OCI-LY1 (cell line): Measurements from ENCODE around the gene SPAG17.

ENCODE experiments used
- EZH2 ChIP-seq: fragments of 200-600 bp; sonication (generic), shearing (Covaris generic); IDR thresholded peaks from 2 replicates; pipeline ENCODE4 v1.8.0; 2017; ENCODE audit warnings: borderline replicate concordance, mixed run types, mild to moderate bottlenecking, antibody characterized with exemption, low read length, moderate library complexity, mixed read lengths
- TF ChIP-seq, protein P1 (sequence below): fragments of 200-600 bp; sonication (generic), shearing (Covaris generic); IDR thresholded peaks from 2 replicates; pipeline ENCODE4 v1.5.1; 2017; ENCODE audit warnings: mild to moderate bottlenecking, antibody characterized with exemption, low read length, moderate library complexity, mixed read lengths

DNA sequence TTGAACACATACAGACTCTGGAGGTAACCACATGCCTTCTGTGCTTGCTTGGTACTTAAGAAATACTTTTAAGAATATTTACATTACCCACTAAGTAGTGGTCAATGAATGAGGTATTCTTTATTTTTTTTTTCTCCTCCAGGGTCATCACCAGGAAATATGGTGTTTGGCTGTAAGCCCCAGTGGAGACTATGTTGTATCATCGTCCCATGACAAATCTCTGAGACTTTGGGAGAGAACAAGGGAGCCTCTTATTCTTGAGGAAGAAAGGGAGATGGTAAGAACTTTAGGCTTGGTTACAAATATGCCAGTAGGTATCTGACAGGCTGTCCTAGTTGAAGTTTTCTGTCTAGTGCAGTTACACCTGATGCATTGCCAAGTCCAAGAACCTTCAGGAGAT lies 232.6 kb downstream of the SPAG17 start:
- TF ChIP-seq, protein P1, sequence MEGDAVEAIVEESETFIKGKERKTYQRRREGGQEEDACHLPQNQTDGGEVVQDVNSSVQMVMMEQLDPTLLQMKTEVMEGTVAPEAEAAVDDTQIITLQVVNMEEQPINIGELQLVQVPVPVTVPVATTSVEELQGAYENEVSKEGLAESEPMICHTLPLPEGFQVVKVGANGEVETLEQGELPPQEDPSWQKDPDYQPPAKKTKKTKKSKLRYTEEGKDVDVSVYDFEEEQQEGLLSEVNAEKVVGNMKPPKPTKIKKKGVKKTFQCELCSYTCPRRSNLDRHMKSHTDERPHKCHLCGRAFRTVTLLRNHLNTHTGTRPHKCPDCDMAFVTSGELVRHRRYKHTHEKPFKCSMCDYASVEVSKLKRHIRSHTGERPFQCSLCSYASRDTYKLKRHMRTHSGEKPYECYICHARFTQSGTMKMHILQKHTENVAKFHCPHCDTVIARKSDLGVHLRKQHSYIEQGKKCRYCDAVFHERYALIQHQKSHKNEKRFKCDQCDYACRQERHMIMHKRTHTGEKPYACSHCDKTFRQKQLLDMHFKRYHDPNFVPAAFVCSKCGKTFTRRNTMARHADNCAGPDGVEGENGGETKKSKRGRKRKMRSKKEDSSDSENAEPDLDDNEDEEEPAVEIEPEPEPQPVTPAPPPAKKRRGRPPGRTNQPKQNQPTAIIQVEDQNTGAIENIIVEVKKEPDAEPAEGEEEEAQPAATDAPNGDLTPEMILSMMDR: no peak
- TF ChIP-seq EZH2: no peak
